HEK293T (cell line): ENCODE data around the gene ZNF618.

Experiments used
- BHLHE40 ChIP-seq: fragments of 450-650 bp; IDR thresholded peaks from 2 replicates; pipeline ENCODE4 v1.6.1; 2016; ENCODE audit warnings: mild to moderate bottlenecking, moderate library complexity, borderline replicate concordance
- ELF4 ChIP-seq: fragments of 450-650 bp; IDR thresholded peaks from 2 replicates; pipeline ENCODE4 v1.6.1; 2017; ENCODE audit warnings: antibody characterized with exemption
- FOXK2 ChIP-seq: fragments of 450-650 bp; IDR thresholded peaks from 2 replicates; pipeline ENCODE4 v1.6.1; 2016; ENCODE audit warnings: mild to moderate bottlenecking
- FOXM1 ChIP-seq: fragments of 450-650 bp; IDR thresholded peaks from 2 replicates; pipeline ENCODE4 v1.6.1; 2017; ENCODE audit warnings: mild to moderate bottlenecking, borderline replicate concordance
- HDGF ChIP-seq: fragments of 450-650 bp; IDR thresholded peaks from 2 replicates; pipeline ENCODE4 v1.6.1; 2017; ENCODE audit warnings: antibody characterized with exemption, borderline replicate concordance
- SP1 ChIP-seq: fragments of 450-650 bp; IDR thresholded peaks from 2 replicates; pipeline ENCODE4 v1.6.1; 2017

GRCh38 chr9:113985968-113986585 is 110.0 kb downstream of the ZNF618 start:
- no peak for TF ChIP-seq FOXK2
- no peak for TF ChIP-seq SP1
- TF ChIP-seq ELF4: no peak
- TF ChIP-seq HDGF: no peak
- no peak for TF ChIP-seq BHLHE40
- TF ChIP-seq FOXM1: no peak
